HepG2 (cell line): Measurements from ENCODE around the gene MYCBP2. TPM values are rescaled to one million over a fixed set of nuclear protein-coding genes. Genes with fewer than 3 reads are reported as not detected.

Experiments
- ATAC-seq: fragments of 200-7000 bp; cut with Tn5 transposase; 3 replicates; pipeline ENCODE4 v1.9.1; 2020; ENCODE audit warnings: mild to moderate bottlenecking, moderate library complexity
- BruUV-seq: library from RNA; stranded (reverse); fragments of 400-500 nt; replicated peaks from 2 replicates; lab custom pipeline; 2021; lab: Mats Ljungman, UMichigan
- CTCF ChIA-PET: fragments of 300-600 bp; formaldehyde crosslinking; extraction: SDS; loops from one replicate; lab custom pipeline; 2021; ENCODE audit warnings: low total read pairs, inconsistent platforms, low intra/inter-chr PET ratio; lab: Yijun Ruan, JAX
- POLR2A ChIA-PET: fragments of 350-600 bp; sonication (Branson Sonifier 250); formaldehyde crosslinking; loops from one replicate; lab custom pipeline; 2020; ENCODE audit warnings: antibody characterized with exemption, inconsistent platforms; lab: Yijun Ruan, JAX
- DNase-seq: peaks from one replicate; pipeline ENCODE4 v3.0.0-alpha.2; 2015; ENCODE audit warnings: low spot score
- FAIRE-seq: peaks from 3 replicates; lab custom pipeline; 2011; peaks lifted over from hg19 to GRCh38; lab: Jason Lieb, UNC
- H2AFZ ChIP-seq: one replicate; pipeline ENCODE4 v1.6.1; 2011; ENCODE audit warnings: low read length, inconsistent platforms
- H3K27ac ChIP-seq: fragments of 300-600 bp; 3 replicates; pipeline ENCODE4 v1.8.0; 2011; ENCODE audit warnings: mixed run types, mild to moderate bottlenecking, mixed read lengths, low read length, inconsistent platforms; ENCODE audit not compliant: insufficient read depth; ENCODE audit errors: extremely low read length
- H3K27me3 ChIP-seq, 2 experiments: fragments of 200-600 bp in 1 of 2; 2 replicates in 1 of 2; 3 replicates in 1 of 2; pipeline versions ENCODE4 v1.6.0 to v1.8.0; 2011; ENCODE audit warnings: low read length in 2 of 2, mild to moderate bottlenecking in 2 of 2, moderate library complexity in 2 of 2, inconsistent platforms in 1 of 2; ENCODE audit not compliant: insufficient read depth in 2 of 2, control insufficient read depth in 1 of 2
- H3K36me3 ChIP-seq, 2 experiments: fragments of 200-600 bp in 1 of 2; replicated peaks in 1 of 2; 2 replicates in 1 of 2; 3 replicates in 1 of 2; pipeline versions ENCODE4 v1.5.1 to v1.8.0; 2011; ENCODE audit warnings: low read length in 2 of 2, inconsistent platforms in 1 of 2; ENCODE audit not compliant: insufficient read depth in 2 of 2, control insufficient read depth in 1 of 2
- H3K4me1 ChIP-seq: 2 replicates; pipeline ENCODE4 v1.5.1; 2012; ENCODE audit warnings: low read length, inconsistent platforms; ENCODE audit not compliant: insufficient read depth
- H3K4me2 ChIP-seq: 2 replicates; pipeline ENCODE4 v1.6.0; 2011; ENCODE audit warnings: low read depth, low read length, inconsistent platforms
- H3K4me3 ChIP-seq, 3 experiments: fragments of 200-600 bp in 1 of 3; sonication (generic), shearing (Covaris generic) in 1 of 3; replicated peaks in 1 of 3; 2 replicates each; pipeline ENCODE4 v1.5.1; 2011 to 2016; ENCODE audit warnings: low read length in 3 of 3, inconsistent platforms in 2 of 3, low read depth in 2 of 3, mild to moderate bottlenecking in 2 of 3, control low read depth in 1 of 3, mixed read lengths in 1 of 3; ENCODE audit not compliant: insufficient read depth in 1 of 3
- H3K79me2 ChIP-seq: one replicate; pipeline ENCODE4 v1.6.1; 2011; ENCODE audit warnings: low read length, inconsistent platforms; ENCODE audit not compliant: insufficient read depth
- H3K9ac ChIP-seq: 2 replicates; pipeline ENCODE4 v1.6.0; 2011; ENCODE audit warnings: mild to moderate bottlenecking, low read depth, low read length, inconsistent platforms; ENCODE audit not compliant: insufficient read depth
- H3K9me3 ChIP-seq: 2 replicates; pipeline ENCODE4 v1.5.1; 2012; ENCODE audit warnings: mild to moderate bottlenecking, low read length
- H4K20me1 ChIP-seq: 2 replicates; pipeline ENCODE4 v1.6.0; 2011; ENCODE audit warnings: inconsistent platforms, mild to moderate bottlenecking, low read length, moderate library complexity; ENCODE audit not compliant: insufficient read depth
- CCDC6 ChIP-seq: sonication (generic); formaldehyde crosslinking; IDR thresholded peaks from 2 replicates; pipeline ENCODE4 v1.8.1; 2022; ENCODE audit warnings: mild to moderate bottlenecking, missing genetic modification reagents, moderate library complexity
- HINFP ChIP-seq: sonication (generic); formaldehyde crosslinking; IDR thresholded peaks from 2 replicates; pipeline ENCODE4 v1.4.0; 2020; ENCODE audit warnings: low read depth, mild to moderate bottlenecking, missing genetic modification reagents
- MYC ChIP-seq: sonication (generic); formaldehyde crosslinking; IDR thresholded peaks from 2 replicates; pipeline ENCODE4 v1.9.0; 2021; ENCODE audit warnings: missing genetic modification reagents, borderline replicate concordance
- REXO4 ChIP-seq: sonication (generic); formaldehyde crosslinking; IDR thresholded peaks from 2 replicates; pipeline ENCODE4 v1.8.0; 2022; ENCODE audit warnings: missing genetic modification reagents, mild to moderate bottlenecking, borderline replicate concordance
- TEF ChIP-seq: sonication (generic); formaldehyde crosslinking; IDR thresholded peaks from 2 replicates; pipeline ENCODE4 v1.5.0; 2020; ENCODE audit warnings: missing genetic modification reagents
- ZFYVE20 ChIP-seq: sonication (generic); formaldehyde crosslinking; IDR thresholded peaks from 2 replicates; pipeline ENCODE4 v1.8.0; 2023; ENCODE audit warnings: low read depth, mild to moderate bottlenecking, moderate library complexity, missing genetic modification reagents, borderline replicate concordance
- ZIK1 ChIP-seq: sonication (generic); formaldehyde crosslinking; IDR thresholded peaks from 2 replicates; pipeline ENCODE4 v1.5.0; 2020; ENCODE audit warnings: mild to moderate bottlenecking, low read depth, missing genetic modification reagents, borderline replicate concordance
- ZNF18 ChIP-seq: sonication (generic); formaldehyde crosslinking; IDR thresholded peaks from 2 replicates; pipeline ENCODE4 v1.8.0; 2022; ENCODE audit warnings: mild to moderate bottlenecking, missing genetic modification reagents; ENCODE audit not compliant: insufficient replicate concordance
- ZNF230 ChIP-seq: sonication (generic); formaldehyde crosslinking; IDR thresholded peaks from 2 replicates; pipeline ENCODE4 v1.4.0; 2020; ENCODE audit warnings: mild to moderate bottlenecking, missing genetic modification reagents
- ZNF362 ChIP-seq: sonication (generic); formaldehyde crosslinking; IDR thresholded peaks from 2 replicates; pipeline ENCODE4 v1.4.0; 2020; ENCODE audit warnings: missing genetic modification reagents, mild to moderate bottlenecking, borderline replicate concordance
- ZNF782 ChIP-seq: sonication (generic); formaldehyde crosslinking; IDR thresholded peaks from 2 replicates; pipeline ENCODE4 v1.4.0; 2020; ENCODE audit warnings: missing genetic modification reagents, mild to moderate bottlenecking, borderline replicate concordance
- WGBS: methylation state at CpG from one replicate; pipeline ENCODE4 v1.1.6; 2017; ENCODE audit warnings: low lambda C conversion rate; 5-methylcytosine and 5-hydroxymethylcytosine counted together
- in situ Hi-C: cut with HindIII; loops from 2 replicates; pipeline ENCODE4 v1.10.0; 2017; ENCODE audit warnings: low pct_unique_long_range_greater_than_20kb; ENCODE audit not compliant: extremely low pct_ligation_motif_present
- intact Hi-C: fragments of 100-400 bp; cut with micrococcal nuclease; formaldehyde crosslinking; loops from one replicate; pipeline ENCODE4 v1.10.0; 2022; ENCODE audit not compliant: unreplicated experiment
- polyA plus RNA-seq, 8 experiments: library from polyadenylated mRNA; depleted of rRNA in 3 of 8; stranded (reverse) in 7 of 8; unstranded in 1 of 8; fragments of >200 nt; fragmentation: Illumina TruSeq in 4 of 8; extraction: Trizol in 4 of 8; gene quantifications; 2 replicates each; pipeline versions ENCODE4 v1.2.1 to v1.2.3, GENCODE V29; 2011 to 2016; ENCODE audit warnings: low read depth in 4 of 8, missing spikeins in 1 of 8, mixed read lengths in 1 of 8; ENCODE audit not compliant: insufficient read depth in 1 of 8
- total RNA-seq, 5 experiments: library from RNA; depleted of rRNA; stranded (reverse); fragments of >200 nt; fragmentation: Illumina TruSeq; extraction: Trizol; gene quantifications; 2 replicates each; pipeline ENCODE4 v1.2.3, GENCODE V29; 2016; ENCODE audit warnings: low read depth in 1 of 5

The MYCBP2 gene
- total and polyA plus RNA-seq, 2 of the 13 experiments (the other 11 are each of a cell fraction or from before 2014, with no cell fraction given), result 16.3 to 35.3 TPM

DNA sequence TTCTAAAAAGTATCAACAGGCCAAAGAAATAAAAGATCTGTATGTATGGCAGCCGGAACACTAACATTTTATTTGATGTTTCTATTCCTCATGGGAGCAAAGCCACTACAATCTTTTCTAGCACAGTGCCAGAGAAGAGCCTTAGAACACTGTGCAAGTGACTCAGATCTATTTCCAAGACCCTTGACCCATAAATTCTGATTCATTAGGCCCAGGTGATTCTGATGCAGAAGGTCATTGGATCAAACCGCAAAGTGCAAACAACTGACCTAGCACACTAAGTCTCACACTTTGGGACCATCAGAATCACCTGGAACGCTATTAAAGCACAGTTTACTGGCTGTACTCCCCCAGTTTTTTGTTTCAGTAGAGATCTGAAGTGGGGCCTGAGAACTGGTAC, 87.6 kb downstream of the MYCBP2 start:
- WGBS, result 96% methylated on average over 3 of the region's 3 CpGs
- Histone ChIP-seq H3K4me1 (no peaks in the 10 kb centered on the region), H4K20me1 (no peaks in the 10 kb centered on the region), H3K36me3 (peaks cover 0 to 12% of the 10 kb centered on the region in 2 experiments; a peak in 2 of 5 replicates), H3K4me3 (no peak overlapping the region), H3K27ac (no peak overlapping the region), H3K9ac (no peak overlapping the region), H3K79me2 (no peaks in the 10 kb centered on the region), H3K4me2 (no peak overlapping the region), H2AFZ (no peak overlapping the region), H3K27me3 (no peaks in the 10 kb centered on the region), H3K9me3 (no peaks in the 10 kb centered on the region)
- no TSS peak for BruUV-seq
- ATAC-seq, result no peak
- intact Hi-C loops, result no loop called here
- DNase-seq, result no peak
- in situ Hi-C loops, result no loop called here
- ChIA-PET CTCF (no interaction called here), POLR2A (no interaction called here)
- no peak for FAIRE-seq
- TF ChIP-seq ZNF230 (no peak), CCDC6 (CRISPR knock-in tag) (no peak), MYC (CRISPR knock-in tag) (no peak), ZNF362 (CRISPR knock-in tag) (no peak), TEF (CRISPR knock-in tag) (no peak), ZFYVE20 (CRISPR knock-in tag) (no peak)

DNA sequence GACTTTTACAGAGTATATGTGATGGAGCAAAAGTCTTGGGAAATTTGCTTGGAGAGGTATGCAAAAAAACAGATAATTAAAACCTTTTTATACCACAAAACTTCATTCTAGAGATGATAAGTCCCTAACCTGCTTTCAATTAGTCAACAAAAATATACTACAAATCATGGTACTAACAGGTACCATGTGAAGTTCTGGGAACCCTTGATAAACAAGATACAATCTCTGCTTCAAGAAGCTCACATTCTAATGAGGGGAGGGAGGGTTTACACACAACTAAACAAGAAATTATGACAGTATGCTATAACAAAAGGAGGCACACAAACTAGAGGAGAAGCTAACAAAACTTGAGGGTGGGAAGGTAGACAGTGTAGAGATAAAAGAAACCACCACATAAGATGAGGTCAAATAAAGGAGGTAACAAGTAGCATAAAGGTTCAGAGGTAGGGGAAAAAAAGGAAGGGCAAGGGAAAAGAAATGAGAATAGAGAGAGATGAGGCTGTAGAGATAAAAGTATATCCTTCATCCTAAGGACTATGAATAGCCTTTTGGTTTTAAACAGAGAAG, 91.4 kb downstream of the MYCBP2 start:
- Histone ChIP-seq H4K20me1 (no peaks in the 10 kb centered on the region), H3K9ac (no peak overlapping the region), H3K4me1 (no peaks in the 10 kb centered on the region), H3K79me2 (no peaks in the 10 kb centered on the region), H3K4me2 (no peak overlapping the region), H3K27ac (no peak overlapping the region), H3K9me3 (no peaks in the 10 kb centered on the region), H3K27me3 (no peaks in the 10 kb centered on the region), H3K36me3 (0 out of 5 replicates have a peak, but pooled peaks cover 0 to under 1% of the 10 kb centered on the region in 2 experiments), H3K4me3 (no peak overlapping the region), H2AFZ (no peak overlapping the region)
- POLR2A ChIA-PET, result no interaction called here
- DNase-seq (no peak), ATAC-seq (no peak), FAIRE-seq (no peak)
- CTCF ChIA-PET, result no interaction called here
- BruUV-seq, result no TSS peak
- intact Hi-C loops (no loop called here), in situ Hi-C loops (no loop called here)
- TF ChIP-seq REXO4, result no peak
- TF ChIP-seq ZNF782, result no peak
- TF ChIP-seq ZIK1, result no peak
- TF ChIP-seq HINFP (CRISPR knock-in tag), result no peak
- TF ChIP-seq ZNF18, result no peak
